H1 (cell line): Measurements from ENCODE around the gene FFAR2.

ENCODE experiments used
- CHD2 ChIP-seq: IDR thresholded peaks from 2 replicates; pipeline ENCODE4 v1.6.1; 2012; ENCODE audit warnings: low read length, improper control_type of control experiment
- CREB1 ChIP-seq: IDR thresholded peaks from 2 replicates; pipeline ENCODE4 v1.6.1; 2012; ENCODE audit warnings: inconsistent platforms
- CTCF ChIP-seq, 3 experiments: IDR thresholded peaks; 1 replicate in 2 of 3; 2 replicates in 1 of 3; pipeline versions ENCODE4 v1.5.1 to v1.6.1; 2011; ENCODE audit warnings: low read length in 3 of 3, mild to moderate bottlenecking in 3 of 3, inconsistent platforms in 2 of 3, low read depth in 1 of 3, moderate library complexity in 1 of 3; ENCODE audit not compliant: insufficient read depth in 1 of 3; ENCODE audit errors: control extremely low read depth in 1 of 3
- EP300 ChIP-seq, 2 experiments: IDR thresholded peaks; 1 replicate in 1 of 2; 2 replicates in 1 of 2; pipeline ENCODE4 v1.6.1; 2011 to 2012; ENCODE audit warnings: low read depth in 2 of 2, low read length in 2 of 2, mild to moderate bottlenecking in 2 of 2, borderline replicate concordance in 1 of 2, inconsistent platforms in 1 of 2, moderate library complexity in 1 of 2
- EZH2 ChIP-seq: fragments of 200-600 bp; sonication (generic); IDR thresholded peaks from 2 replicates; pipeline ENCODE4 v1.7.1; 2012; ENCODE audit warnings: low read depth, mild to moderate bottlenecking, moderate library complexity, low read length, inconsistent platforms; ENCODE audit not compliant: severe bottlenecking
- GABPA ChIP-seq: IDR thresholded peaks from 2 replicates; pipeline ENCODE4 v1.6.1; 2011; ENCODE audit warnings: mild to moderate bottlenecking, low read length, moderate library complexity, borderline replicate concordance; ENCODE audit not compliant: insufficient read depth
- POLR2A ChIP-seq, 2 experiments: IDR thresholded peaks; 1 replicate in 1 of 2; 2 replicates in 1 of 2; pipeline ENCODE4 v1.6.1; 2011; ENCODE audit warnings: low read depth in 2 of 2, low read length in 2 of 2, mild to moderate bottlenecking in 2 of 2; ENCODE audit errors: control extremely low read depth in 1 of 2
- SRF ChIP-seq: IDR thresholded peaks from 2 replicates; pipeline ENCODE4 v1.6.1; 2011; ENCODE audit warnings: mild to moderate bottlenecking, low read depth, low read length, moderate library complexity
- SUZ12 ChIP-seq: fragments of 200-600 bp; sonication (generic); IDR thresholded peaks from 2 replicates; pipeline ENCODE4 v1.6.1; 2012; ENCODE audit warnings: mild to moderate bottlenecking, inconsistent platforms, low read length, moderate library complexity, mixed read lengths
- TAF1 ChIP-seq: IDR thresholded peaks from 2 replicates; pipeline ENCODE4 v1.6.1; 2011; ENCODE audit warnings: mild to moderate bottlenecking, low read depth, low read length
- TAF7 ChIP-seq: optimal IDR thresholded peaks from 2 replicates; pipeline ENCODE3; 2011; ENCODE audit warnings: low read depth, mild to moderate bottlenecking, inconsistent platforms, low read length, moderate library complexity, borderline replicate concordance
- TCF12 ChIP-seq: IDR thresholded peaks from 2 replicates; pipeline ENCODE4 v1.6.1; 2011; ENCODE audit warnings: low read depth, mild to moderate bottlenecking, low read length
- ZNF274 ChIP-seq: IDR thresholded peaks from 2 replicates; pipeline ENCODE4 v1.7.0; 2012; ENCODE audit warnings: low read length, borderline replicate concordance; ENCODE audit errors: extremely low read depth

GRCh38 chr19:35399948-35400772, 47.9 kb upstream of the FFAR2 start:
- TF ChIP-seq CTCF (IDR thresholded peaks at IDR 0.05; ENCODE audit: control extremely low read depth in 1 of 3, insufficient read depth in 1 of 3, low read depth in 1 of 3, low read length in 3 of 3) (no peak), GABPA (no peak), SUZ12 (no peak), TAF1 (no peak), SRF (no peak), POLR2A (IDR thresholded peaks at IDR 0.05; ENCODE audit: control extremely low read depth in 1 of 2, low read depth in 2 of 2, low read length in 2 of 2) (no peak), CREB1 (no peak), EP300 (IDR thresholded peaks at IDR 0.05; ENCODE audit: borderline replicate concordance in 1 of 2, low read depth in 2 of 2, low read length in 2 of 2) (no peak), CHD2 (no peak), EZH2 (no peak), ZNF274 (no peak), TAF7 (no peak), TCF12 (no peak)
